Osteoblast (primary cell): ENCODE results near the gene NFKBIA. TPM values are rescaled to one million over a fixed set of nuclear protein-coding genes. Genes with fewer than 3 reads are reported as not detected.

Source experiments
- DNase-seq: peaks from one replicate; pipeline ENCODE4 v3.0.0; 2011; ENCODE audit warnings: low spot score, mixed read lengths; ENCODE audit not compliant: insufficient read length; ENCODE audit errors: missing footprints
- H2AFZ ChIP-seq: 2 replicates; pipeline ENCODE4 v1.6.0; 2011; ENCODE audit warnings: mild to moderate bottlenecking, low read length
- H3K27ac ChIP-seq: 2 replicates; pipeline ENCODE4 v1.5.1; 2011; ENCODE audit warnings: mild to moderate bottlenecking, low read depth, low read length, moderate library complexity
- H3K27me3 ChIP-seq: 2 replicates; pipeline ENCODE4 v1.6.0; 2012; ENCODE audit warnings: mild to moderate bottlenecking, control low read depth, inconsistent platforms, low read length, moderate library complexity; ENCODE audit not compliant: insufficient read depth
- H3K36me3 ChIP-seq: 2 replicates; pipeline ENCODE4 v1.5.1; 2011; ENCODE audit warnings: mild to moderate bottlenecking, low read length, control low read depth, moderate library complexity; ENCODE audit not compliant: insufficient read depth
- H3K4me1 ChIP-seq: 2 replicates; pipeline ENCODE4 v1.5.1; 2011; ENCODE audit warnings: mild to moderate bottlenecking, low read length, control low read depth, moderate library complexity; ENCODE audit not compliant: insufficient read depth
- H3K4me2 ChIP-seq: 2 replicates; pipeline ENCODE4 v1.6.0; 2011; ENCODE audit warnings: mild to moderate bottlenecking, low read length; ENCODE audit not compliant: insufficient read depth
- H3K4me3 ChIP-seq: fragments of 200-600 bp; sonication (generic); 3 replicates; pipeline ENCODE4 v1.5.1; 2012; ENCODE audit warnings: mild to moderate bottlenecking, low read length, inconsistent platforms; ENCODE audit not compliant: insufficient read depth
- H3K79me2 ChIP-seq: 2 replicates; pipeline ENCODE4 v1.6.0; 2012; ENCODE audit warnings: mild to moderate bottlenecking, low read length, control low read depth, inconsistent platforms; ENCODE audit not compliant: insufficient read depth
- H3K9me3 ChIP-seq: 2 replicates; pipeline ENCODE4 v1.5.1; 2011; ENCODE audit warnings: low read depth, low read length, control low read depth
- H4K20me1 ChIP-seq: 2 replicates; pipeline ENCODE4 v1.6.0; 2012; ENCODE audit warnings: mild to moderate bottlenecking, low read length, control low read depth; ENCODE audit not compliant: insufficient read depth
- CTCF ChIP-seq: IDR thresholded peaks from 2 replicates; pipeline ENCODE4 v1.5.1; 2011; ENCODE audit warnings: mild to moderate bottlenecking, low read depth, low read length, moderate library complexity; ENCODE audit errors: extremely low read depth
- total RNA-seq: library from RNA; depleted of rRNA; stranded (reverse); fragments of >200 nt; gene quantifications from 2 replicates; pipeline ENCODE4 v1.2.3, GENCODE V29; 2012

NFKBIA gene
- total RNA-seq, 1 donor, result 51.0 TPM

- TF ChIP-seq CTCF, result no peak
- H4K20me1 ChIP-seq, result no peaks in the 10 kb centered on the region
- no peaks in the 10 kb centered on the region for H3K9me3 ChIP-seq
- H3K4me1 ChIP-seq, result peaks cover 25% of the 10 kb centered on the region
- no peak for DNase-seq
- no peaks in the 10 kb centered on the region for H3K27me3 ChIP-seq
- H3K4me2 ChIP-seq, result no peak overlapping the region
- no peaks in the 10 kb centered on the region for H3K36me3 ChIP-seq
- no peak overlapping the region for H3K4me3 ChIP-seq
- H2AFZ ChIP-seq, result no peak overlapping the region
- H3K27ac ChIP-seq, result no peak overlapping the region
- H3K79me2 ChIP-seq, result no peaks in the 10 kb centered on the region
These were observed 16.6 kb downstream of the NFKBIA start for GRCh38 chr14:35387713-35388579.

GRCh38 chr14:35387219-35387618 is 17.3 kb downstream of the NFKBIA start:
- Histone ChIP-seq H3K4me1 (peaks cover 25% of the 10 kb centered on the region), H3K4me3 (no peak overlapping the region), H3K9me3 (no peaks in the 10 kb centered on the region), H3K27ac (no peak overlapping the region), H3K36me3 (no peaks in the 10 kb centered on the region), H2AFZ (no peak overlapping the region), H3K27me3 (no peaks in the 10 kb centered on the region), H3K79me2 (no peaks in the 10 kb centered on the region), H4K20me1 (no peaks in the 10 kb centered on the region), H3K4me2 (no peak overlapping the region)
- DNase-seq, result no peak
- no peak for TF ChIP-seq CTCF

- H3K27ac ChIP-seq, result no peak overlapping the region
These were observed 17.9 kb downstream of the NFKBIA start for GRCh38 chr14:35386673-35387125.

More at GRCh38 chr14:35386673-35387125, 17.9 kb downstream of the NFKBIA start:
- no peak for DNase-seq
- Histone ChIP-seq H3K4me1 (peaks cover 25% of the 10 kb centered on the region), H3K4me2 (no peak overlapping the region), H4K20me1 (no peaks in the 10 kb centered on the region), H3K4me3 (no peak overlapping the region), H3K36me3 (no peaks in the 10 kb centered on the region), H2AFZ (no peak overlapping the region), H3K9me3 (no peaks in the 10 kb centered on the region), H3K27me3 (no peaks in the 10 kb centered on the region), H3K79me2 (no peaks in the 10 kb centered on the region)
- TF ChIP-seq CTCF, result no peak
